SU-DHL-6 (cell line): ENCODE results near the gene PSMD14.

Source experiments
- EZH2phosphoT487 ChIP-seq: fragments of 200-600 bp; sonication (generic), shearing (Covaris generic); conservative IDR thresholded peaks from 2 replicates; pipeline ENCODE4 v1.6.1; 2018; ENCODE audit warnings: mild to moderate bottlenecking, antibody characterized with exemption, low read length, moderate library complexity, mixed read lengths
- TF ChIP-seq, protein P1 (sequence below): fragments of 200-600 bp; sonication (generic); IDR thresholded peaks from one replicate; pipeline ENCODE4 v1.5.1; 2017; ENCODE audit warnings: antibody characterized with exemption, mild to moderate bottlenecking, low read length, moderate library complexity; ENCODE audit not compliant: insufficient read depth, poor library complexity, severe bottlenecking

DNA sequence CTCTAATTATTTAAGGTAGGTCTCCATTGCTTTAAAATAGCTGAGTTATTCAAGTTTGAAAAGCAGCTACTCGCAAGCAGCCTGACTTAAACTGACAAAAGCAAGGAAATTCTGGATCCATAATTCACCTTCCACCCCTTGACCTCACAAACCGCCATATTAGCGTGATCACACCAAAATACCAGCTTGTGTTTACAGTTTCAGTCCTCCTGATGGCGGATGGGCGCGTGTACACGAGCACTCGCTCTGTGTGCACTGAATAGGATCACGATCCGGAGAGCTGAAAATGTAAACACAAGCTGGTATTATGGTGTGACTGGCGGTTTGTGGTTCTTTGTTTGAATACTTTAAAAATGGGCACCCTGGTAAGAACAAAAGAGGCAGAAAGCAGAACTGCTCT lies 42.4 kb upstream of the PSMD14 start:
- TF ChIP-seq, protein P1, sequence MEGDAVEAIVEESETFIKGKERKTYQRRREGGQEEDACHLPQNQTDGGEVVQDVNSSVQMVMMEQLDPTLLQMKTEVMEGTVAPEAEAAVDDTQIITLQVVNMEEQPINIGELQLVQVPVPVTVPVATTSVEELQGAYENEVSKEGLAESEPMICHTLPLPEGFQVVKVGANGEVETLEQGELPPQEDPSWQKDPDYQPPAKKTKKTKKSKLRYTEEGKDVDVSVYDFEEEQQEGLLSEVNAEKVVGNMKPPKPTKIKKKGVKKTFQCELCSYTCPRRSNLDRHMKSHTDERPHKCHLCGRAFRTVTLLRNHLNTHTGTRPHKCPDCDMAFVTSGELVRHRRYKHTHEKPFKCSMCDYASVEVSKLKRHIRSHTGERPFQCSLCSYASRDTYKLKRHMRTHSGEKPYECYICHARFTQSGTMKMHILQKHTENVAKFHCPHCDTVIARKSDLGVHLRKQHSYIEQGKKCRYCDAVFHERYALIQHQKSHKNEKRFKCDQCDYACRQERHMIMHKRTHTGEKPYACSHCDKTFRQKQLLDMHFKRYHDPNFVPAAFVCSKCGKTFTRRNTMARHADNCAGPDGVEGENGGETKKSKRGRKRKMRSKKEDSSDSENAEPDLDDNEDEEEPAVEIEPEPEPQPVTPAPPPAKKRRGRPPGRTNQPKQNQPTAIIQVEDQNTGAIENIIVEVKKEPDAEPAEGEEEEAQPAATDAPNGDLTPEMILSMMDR = no peak
- no peak for TF ChIP-seq EZH2phosphoT487
